ENCODE measurements around the gene ERH. TPM values are rescaled to one million over a fixed set of nuclear protein-coding genes. Genes with fewer than 3 reads are reported as not detected.

ERH gene
- total and polyA plus RNA-seq, 4 donors = 69.1 to 203 (median 138) TPM

DNA sequence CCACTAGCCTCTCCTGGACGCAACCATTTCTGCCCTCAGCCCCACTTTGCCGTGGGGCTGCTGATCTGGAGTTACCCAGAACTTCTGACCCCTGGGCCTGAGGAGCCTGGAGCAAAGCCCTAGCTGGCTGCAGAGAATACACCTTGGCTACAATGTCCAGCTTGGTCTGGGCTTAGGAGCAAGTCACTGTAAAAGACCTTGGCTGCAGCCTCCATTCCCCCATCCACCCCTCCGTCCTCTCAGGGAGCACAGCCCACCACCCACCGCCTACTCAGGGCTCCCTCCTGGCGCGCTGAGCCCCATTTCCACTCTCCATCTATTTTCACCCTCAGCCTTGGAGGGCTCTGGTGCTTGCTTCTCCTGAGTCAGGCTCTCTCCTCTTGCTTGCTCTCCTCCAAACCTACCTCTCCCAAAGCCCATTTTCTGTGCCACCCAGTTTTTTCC lies 42.9 kb downstream of the ERH start:
- TF ChIP-seq, protein P1, sequence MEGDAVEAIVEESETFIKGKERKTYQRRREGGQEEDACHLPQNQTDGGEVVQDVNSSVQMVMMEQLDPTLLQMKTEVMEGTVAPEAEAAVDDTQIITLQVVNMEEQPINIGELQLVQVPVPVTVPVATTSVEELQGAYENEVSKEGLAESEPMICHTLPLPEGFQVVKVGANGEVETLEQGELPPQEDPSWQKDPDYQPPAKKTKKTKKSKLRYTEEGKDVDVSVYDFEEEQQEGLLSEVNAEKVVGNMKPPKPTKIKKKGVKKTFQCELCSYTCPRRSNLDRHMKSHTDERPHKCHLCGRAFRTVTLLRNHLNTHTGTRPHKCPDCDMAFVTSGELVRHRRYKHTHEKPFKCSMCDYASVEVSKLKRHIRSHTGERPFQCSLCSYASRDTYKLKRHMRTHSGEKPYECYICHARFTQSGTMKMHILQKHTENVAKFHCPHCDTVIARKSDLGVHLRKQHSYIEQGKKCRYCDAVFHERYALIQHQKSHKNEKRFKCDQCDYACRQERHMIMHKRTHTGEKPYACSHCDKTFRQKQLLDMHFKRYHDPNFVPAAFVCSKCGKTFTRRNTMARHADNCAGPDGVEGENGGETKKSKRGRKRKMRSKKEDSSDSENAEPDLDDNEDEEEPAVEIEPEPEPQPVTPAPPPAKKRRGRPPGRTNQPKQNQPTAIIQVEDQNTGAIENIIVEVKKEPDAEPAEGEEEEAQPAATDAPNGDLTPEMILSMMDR (IDR thresholded peaks at IDR 0.05; ENCODE audit: control extremely low read depth, extremely low read depth) = no peak
- no peaks in the 10 kb centered on the region for H3K27me3 ChIP-seq (ENCODE audit: control insufficient read depth in 3 of 3, insufficient read depth in 3 of 3, low read length in 2 of 3)
- ATAC-seq (ENCODE audit: insufficient read depth, low FRiP score) = no peak
- H3K9ac ChIP-seq (ENCODE audit: insufficient read depth in 1 of 2, low read length in 2 of 2) = no peak overlapping the region
- no peaks in the 10 kb centered on the region for H3K36me3 ChIP-seq (ENCODE audit: control insufficient read depth in 4 of 4, insufficient read depth in 4 of 4, low read length in 4 of 4)
- 93 to 95% methylated on average over 6 of the region's 6 CpGs for WGBS, 2 donors
- H3K27ac ChIP-seq (ENCODE audit: low read depth in 1 of 2, low read length in 1 of 2) = peak overlapping the region in 1 of 2 donors; percentile 17
- DNase-seq = no peak
- H3K4me3 ChIP-seq = no peak overlapping the region
- peaks cover 0 to 2% (median 0%) of the 10 kb centered on the region in 4 donors for H3K9me3 ChIP-seq (ENCODE audit: control insufficient read depth in 4 of 4, insufficient read depth in 3 of 4, low read length in 3 of 4)
- peaks cover 0 to 7% (median 0%) of the 10 kb centered on the region in 5 donors for H3K4me1 ChIP-seq (ENCODE audit: control insufficient read depth in 5 of 5, insufficient read depth in 5 of 5, low read length in 5 of 5)

- Histone ChIP-seq H3K36me3 (ENCODE audit: control insufficient read depth in 4 of 4, insufficient read depth in 4 of 4, low read length in 4 of 4) (no peaks in the 10 kb centered on the region), H3K27ac (ENCODE audit: low read depth in 1 of 2, low read length in 1 of 2) (no peak overlapping the region), H3K4me1 (ENCODE audit: control insufficient read depth in 5 of 5, insufficient read depth in 5 of 5, low read length in 5 of 5) (peaks cover 0 to 7% (median 0%) of the 10 kb centered on the region in 5 donors), H3K9ac (ENCODE audit: insufficient read depth in 1 of 2, low read length in 2 of 2) (no peak overlapping the region), H3K9me3 (ENCODE audit: control insufficient read depth in 4 of 4, insufficient read depth in 3 of 4, low read length in 3 of 4) (peaks cover 0 to 2% (median 0%) of the 10 kb centered on the region in 4 donors), H3K27me3 (ENCODE audit: control insufficient read depth in 3 of 3, insufficient read depth in 3 of 3, low read length in 2 of 3) (no peaks in the 10 kb centered on the region), H3K4me3 (no peak overlapping the region)
- TF ChIP-seq, protein P1 (IDR thresholded peaks at IDR 0.05; ENCODE audit: control extremely low read depth, extremely low read depth) = no peak
- DNase-seq (no peak), ATAC-seq (ENCODE audit: insufficient read depth, low FRiP score) (no peak)
- 59 to 79% methylated on average over 11 of the region's 11 CpGs for WGBS, 2 donors
These were observed 43.5 kb downstream of the ERH start for GRCh38 chr14:69354383-69355153.

DNA sequence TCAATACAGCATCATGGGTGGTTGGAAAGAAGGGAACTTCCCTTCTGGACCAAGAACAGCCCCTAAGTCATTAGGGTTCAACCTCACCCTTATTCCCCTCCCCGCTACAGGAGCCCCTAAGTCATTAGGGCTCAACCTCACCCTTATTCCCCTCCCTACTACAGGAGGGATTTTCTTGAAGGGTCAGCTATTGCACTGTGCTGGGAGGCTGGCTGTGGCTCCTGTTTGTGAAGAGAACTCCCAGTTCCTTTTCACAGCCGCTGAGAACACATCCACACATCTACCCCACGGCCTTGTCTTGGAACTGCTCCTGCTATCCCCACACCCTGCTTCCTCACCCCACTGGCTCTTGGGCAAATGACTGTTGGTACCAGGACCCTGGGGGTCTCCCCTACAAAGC lies 44.9 kb downstream of the ERH start:
- Histone ChIP-seq H3K27ac (ENCODE audit: low read depth in 1 of 2, low read length in 1 of 2) (no peak overlapping the region), H3K4me3 (no peak overlapping the region), H3K9me3 (ENCODE audit: control insufficient read depth in 4 of 4, insufficient read depth in 3 of 4, low read length in 3 of 4) (no peaks in the 10 kb centered on the region), H3K9ac (ENCODE audit: insufficient read depth in 1 of 2, low read length in 2 of 2) (no peak overlapping the region), H3K27me3 (ENCODE audit: control insufficient read depth in 3 of 3, insufficient read depth in 3 of 3, low read length in 2 of 3) (no peaks in the 10 kb centered on the region), H3K36me3 (ENCODE audit: control insufficient read depth in 4 of 4, insufficient read depth in 4 of 4, low read length in 4 of 4) (no peaks in the 10 kb centered on the region), H3K4me1 (ENCODE audit: control insufficient read depth in 5 of 5, insufficient read depth in 5 of 5, low read length in 5 of 5) (peaks cover 0 to 7% (median 0%) of the 10 kb centered on the region in 5 donors)
- TF ChIP-seq, protein P1 (IDR thresholded peaks at IDR 0.05; ENCODE audit: control extremely low read depth, extremely low read depth) = no peak
- DNase-seq = no peak
- WGBS, 2 donors = 84 to 92% methylated on average over 3 of the region's 3 CpGs
- no peak for ATAC-seq (ENCODE audit: insufficient read depth, low FRiP score)
